NCI-H146 (cell line): Measurements from ENCODE around the gene GREB1.

Experiments used
- DNase-seq: peaks from one replicate; lab custom pipeline; 2025; lab: John Stamatoyannopoulos, UW

Gene GREB1

DNA sequence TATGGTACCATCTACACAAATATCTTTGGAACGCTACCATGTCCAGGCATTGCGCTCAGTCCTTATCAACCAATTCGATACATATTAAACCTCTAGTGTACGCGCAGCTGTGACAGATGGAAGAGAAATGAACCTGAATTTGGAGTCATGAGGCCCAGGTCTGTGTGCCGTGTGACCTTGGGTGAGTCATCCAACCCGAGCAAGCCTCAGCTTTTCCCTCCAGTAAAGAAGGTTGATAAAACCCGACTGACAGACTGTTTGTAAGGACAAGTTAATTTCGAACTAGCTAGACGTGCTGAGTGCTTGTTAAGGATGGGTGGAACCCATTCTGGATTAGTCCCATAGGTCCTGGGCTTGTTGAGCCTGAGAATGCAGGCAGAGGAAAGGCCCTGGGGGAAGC, 28.2 kb downstream of the GREB1 start:
- no peak for DNase-seq

GRCh38 chr2:11562476-11562875, 28.6 kb downstream of the GREB1 start:
- no peak for DNase-seq

GRCh38 chr2:11563784-11564666, 30.2 kb downstream of the GREB1 start:
- DNase-seq: no peak

GRCh38 chr2:11564816-11565567, 31.1 kb downstream of the GREB1 start:
- DNase-seq: no peak

GRCh38 chr2:11566383-11566782, 32.5 kb downstream of the GREB1 start:
- no peak for DNase-seq

DNA sequence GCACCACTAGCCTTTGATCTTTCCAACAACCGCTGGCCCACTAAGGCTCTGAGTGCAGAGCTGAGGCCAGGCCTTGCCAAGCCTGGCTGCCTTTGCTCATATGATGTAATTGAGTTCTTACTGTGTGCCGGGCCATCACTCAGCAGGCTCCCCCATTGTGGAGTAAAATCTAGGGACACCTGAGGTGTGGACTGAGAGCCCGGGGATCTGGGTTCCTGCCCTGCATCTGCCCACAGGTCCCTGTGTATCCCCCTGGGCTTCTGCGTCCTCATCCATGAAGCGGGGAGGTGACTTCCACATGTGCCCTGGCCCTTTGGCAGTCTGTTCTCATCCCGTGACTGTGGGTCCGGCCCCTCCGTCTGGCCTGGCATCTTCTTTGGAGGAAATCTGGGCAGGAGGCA, 33.8 kb downstream of the GREB1 start:
- no peak for DNase-seq

DNA sequence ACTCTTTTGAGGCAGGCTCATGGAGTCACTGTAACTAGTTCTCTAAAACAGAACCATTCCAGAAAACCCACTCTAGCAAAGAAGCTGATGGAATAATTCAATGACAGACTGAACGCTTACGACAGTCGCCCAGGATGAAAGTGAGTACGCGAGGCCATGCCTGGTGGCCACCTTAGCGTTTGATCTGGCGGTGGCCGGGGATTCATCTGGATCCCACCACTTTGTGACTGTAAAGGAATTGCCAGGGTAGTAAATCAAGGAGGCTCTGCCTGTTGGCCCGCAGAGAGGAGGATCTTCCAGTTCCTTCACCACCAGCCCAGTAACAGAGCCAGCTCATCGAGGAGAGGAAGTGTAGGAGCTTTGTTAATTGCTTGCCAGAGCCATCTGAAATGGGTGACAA, 34.6 kb downstream of the GREB1 start:
- DNase-seq: no peak

DNA sequence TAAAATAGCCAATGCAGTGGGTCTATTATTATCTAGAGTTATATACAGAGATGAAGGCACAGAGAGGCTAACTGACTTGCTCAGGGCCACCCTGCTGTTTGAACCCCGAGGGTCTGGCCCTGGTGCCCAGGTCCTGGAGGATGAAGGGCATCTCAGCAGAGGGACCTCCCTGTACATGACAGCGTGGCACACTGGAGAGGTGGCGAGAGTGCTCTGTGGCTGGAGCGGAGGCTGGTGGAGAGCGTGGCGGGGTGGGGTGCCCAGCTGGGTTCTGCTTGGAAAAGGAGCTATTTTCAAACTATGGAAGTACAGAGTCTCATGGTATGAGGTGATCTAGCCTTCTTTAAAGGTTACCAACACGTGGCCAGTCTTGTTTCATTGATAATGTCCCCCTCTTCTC, 35.8 kb downstream of the GREB1 start:
- DNase-seq: no peak

- no peak for DNase-seq
These were observed 37.3 kb downstream of the GREB1 start for GRCh38 chr2:11571170-11571569.

DNA sequence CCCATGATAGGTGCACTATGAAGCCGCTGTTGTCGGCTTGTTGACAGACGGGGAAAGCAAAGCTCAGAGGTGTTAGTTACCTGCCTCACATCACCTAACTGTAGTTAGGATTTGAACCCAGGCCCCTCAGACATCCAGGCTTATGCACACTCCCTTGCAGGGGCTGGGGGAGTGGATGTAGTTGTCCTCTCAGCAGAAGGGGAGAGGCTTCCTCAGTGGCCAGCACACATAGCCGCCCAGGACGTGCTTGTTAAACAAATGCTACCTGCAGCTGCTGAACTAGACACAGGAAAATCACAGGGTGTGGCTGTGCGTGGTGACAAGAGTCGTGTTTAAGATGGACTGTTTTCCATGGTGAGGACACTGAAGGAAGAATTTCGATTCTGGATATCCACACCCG, 39.2 kb downstream of the GREB1 start:
- no peak for DNase-seq

GRCh38 chr2:11573418-11574175, 39.8 kb downstream of the GREB1 start:
- DNase-seq: no peak

DNA sequence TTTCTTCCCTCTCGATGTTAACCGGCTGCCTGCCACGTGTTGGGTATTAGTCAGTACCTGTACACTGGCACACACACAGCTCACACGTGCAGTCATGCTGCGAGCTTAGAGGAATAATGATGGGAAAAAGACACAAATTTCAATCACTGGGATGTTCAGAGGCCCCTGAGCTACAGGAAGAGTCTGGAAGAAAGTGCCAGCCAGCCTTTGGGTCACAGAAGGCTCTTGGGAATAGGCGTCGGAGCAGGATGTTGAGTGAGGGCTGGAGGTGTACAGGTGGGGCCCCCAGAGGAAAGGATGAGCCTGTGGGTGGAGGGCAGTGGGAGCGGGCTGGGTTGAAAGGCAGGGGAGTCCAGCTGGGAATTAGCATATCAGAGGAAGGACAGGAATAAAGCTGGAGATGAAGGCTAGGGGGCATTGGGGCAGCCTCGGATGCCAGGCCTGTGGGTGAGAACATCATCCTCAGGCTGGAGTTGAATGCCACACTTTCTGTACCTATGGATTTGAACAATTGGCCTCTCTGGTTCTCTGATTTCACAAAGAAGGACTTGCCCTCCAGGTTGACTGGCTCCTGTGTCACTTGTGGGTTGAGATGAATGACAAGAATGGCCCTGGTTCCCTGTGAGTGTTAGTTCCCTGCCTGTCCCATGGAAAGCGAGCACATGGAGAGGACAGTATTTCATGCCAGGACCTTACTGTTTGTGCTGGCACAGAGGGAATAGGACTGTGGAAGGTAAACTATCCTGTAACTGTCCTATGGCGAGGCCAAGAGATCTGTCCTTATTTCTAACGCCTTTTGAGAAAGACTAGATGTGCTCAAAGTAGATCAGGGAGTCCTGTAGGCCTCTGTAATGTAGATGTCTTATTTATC, 40.6 kb downstream of the GREB1 start:
- DNase-seq: no peak

GRCh38 chr2:11576398-11576797, 42.6 kb downstream of the GREB1 start:
- no peak for DNase-seq

DNA sequence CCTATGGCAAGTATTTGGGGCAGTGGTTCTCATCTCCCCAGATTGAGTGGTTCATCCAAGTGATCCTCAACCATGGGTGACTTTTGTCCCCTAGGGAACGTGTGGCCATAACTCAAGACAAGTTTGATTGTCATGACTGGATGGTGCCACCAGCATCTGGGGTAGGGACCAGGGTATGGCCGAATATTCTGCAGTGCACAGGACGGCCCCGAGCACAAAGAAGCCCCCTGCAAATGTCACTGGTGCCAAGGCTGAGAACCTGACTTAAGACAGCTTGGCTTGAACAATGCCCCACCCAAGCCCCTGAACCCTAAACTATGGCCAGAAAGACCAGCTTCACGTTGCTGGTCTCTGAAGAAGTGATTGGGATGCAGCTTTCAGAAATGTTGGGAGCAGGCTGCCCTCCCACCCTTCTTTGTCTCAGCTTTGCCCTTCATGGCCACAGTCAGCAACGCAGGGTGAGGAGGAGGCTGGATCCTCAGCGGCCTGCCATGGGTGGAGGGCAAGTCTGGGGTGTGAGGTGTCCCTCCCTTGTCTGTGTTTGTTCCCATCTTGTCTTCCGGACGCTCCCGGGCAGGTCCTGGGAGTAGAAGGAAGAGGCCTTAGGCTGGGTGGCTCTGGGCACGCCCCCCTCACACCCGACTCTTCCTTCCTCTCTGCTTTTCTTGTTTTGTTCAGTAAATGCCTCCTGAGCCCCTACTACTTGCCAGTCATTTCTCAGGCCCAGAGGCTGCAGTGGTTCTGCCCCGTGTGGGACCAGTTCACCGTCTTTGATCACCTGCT, 43.4 kb downstream of the GREB1 start:
- no peak for DNase-seq

- no peak for DNase-seq
These were observed 44.5 kb downstream of the GREB1 start for GRCh38 chr2:11578081-11578948.

DNA sequence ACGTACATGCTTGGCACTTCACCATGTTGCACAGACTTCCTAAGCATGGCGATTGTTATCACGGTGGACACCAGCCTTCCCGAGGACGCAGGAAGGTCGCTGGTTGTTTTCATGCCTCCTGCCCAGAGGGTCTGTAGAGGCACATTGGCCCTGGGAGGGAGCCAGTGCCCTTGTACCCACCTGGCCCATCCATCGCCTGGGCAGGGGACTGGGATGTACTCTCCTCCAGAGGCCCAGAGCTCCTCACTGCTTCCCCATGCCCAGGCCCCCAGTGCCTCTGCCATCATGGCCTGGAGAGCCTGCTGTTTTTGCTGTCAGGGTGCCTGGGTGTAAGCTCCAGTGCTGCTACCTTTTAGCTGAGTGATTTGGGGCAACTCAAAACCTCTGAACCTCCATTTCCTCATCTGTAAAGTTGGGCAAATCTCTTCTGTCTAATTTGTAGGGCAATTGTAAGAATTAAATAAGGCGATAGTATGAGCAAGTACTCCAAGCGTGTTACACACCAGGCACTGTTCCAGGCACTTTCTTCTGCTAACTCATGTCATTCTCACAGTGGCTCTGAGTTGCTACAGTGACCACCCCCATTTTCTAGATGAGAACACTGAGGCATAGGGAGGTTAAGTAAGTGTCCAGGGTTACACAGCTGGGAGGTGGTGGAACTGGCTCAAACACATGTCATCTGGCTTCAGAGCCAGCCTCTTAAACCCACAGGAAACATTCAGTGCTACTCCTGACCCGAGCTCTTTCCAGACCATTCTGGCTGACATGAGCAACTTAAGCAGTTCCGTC, 45.3 kb downstream of the GREB1 start:
- no peak for DNase-seq

GRCh38 chr2:11579867-11580659, 46.2 kb downstream of the GREB1 start:
- no peak for DNase-seq

GRCh38 chr2:11580697-11581096, 46.9 kb downstream of the GREB1 start:
- no peak for DNase-seq
